Stomach smooth muscle (tissue), 2 donors: ENCODE data around the gene KIF12.

ENCODE experiments used
- H3K27ac ChIP-seq: one replicate; pipeline ENCODE4 v1.7.0; 2013; ENCODE audit warnings: mild to moderate bottlenecking, low read length, inconsistent platforms
- H3K27me3 ChIP-seq, 2 donors: one replicate each; pipeline ENCODE4 v1.7.0; 2013; ENCODE audit warnings: low read length in 2 of 2; ENCODE audit not compliant: insufficient read depth in 2 of 2, control insufficient read depth in 1 of 2
- H3K36me3 ChIP-seq, 2 donors: one replicate each; pipeline ENCODE4 v1.7.0; 2013; ENCODE audit warnings: low read length in 2 of 2; ENCODE audit not compliant: control insufficient read depth in 2 of 2, insufficient read depth in 2 of 2
- H3K4me1 ChIP-seq: one replicate; pipeline ENCODE4 v1.7.0; 2013; ENCODE audit warnings: low read length; ENCODE audit not compliant: control insufficient read depth, insufficient read depth
- H3K4me3 ChIP-seq, 2 donors: one replicate each; pipeline ENCODE4 v1.7.0; 2013; ENCODE audit warnings: low read length in 2 of 2
- H3K9ac ChIP-seq, 2 donors: one replicate each; pipeline ENCODE4 v1.7.0; 2013; ENCODE audit warnings: low read length in 2 of 2, mild to moderate bottlenecking in 1 of 2
- H3K9me3 ChIP-seq, 2 donors: one replicate each; pipeline ENCODE4 v1.7.0; 2013; ENCODE audit warnings: low read length in 2 of 2; ENCODE audit not compliant: control insufficient read depth in 2 of 2
- donor health status: healthy.
- donor health status: Pancreatic carcinoma.

The KIF12 gene

GRCh38 chr9:114098936-114099668 is at the start of gene KIF12:
Gene KIF12, minus strand, starts transcription at chr9:114099292. Its CDS starts 16 bp downstream, at chr9:114099276.
- H3K9ac ChIP-seq: no peak within 1 kb of the TSS
- no peak within 1 kb of the TSS for H3K27ac ChIP-seq
- H3K4me3 ChIP-seq: peak within 1 kb of the TSS in 1 of 2 donors; percentile 58
- H3K27me3 ChIP-seq: peaks cover 9 to 26% of the 10 kb centered on the region in 2 donors
- peaks cover 0 to 6% of the 10 kb centered on the region in 2 donors for H3K9me3 ChIP-seq
- no peaks in the 10 kb centered on the region for H3K36me3 ChIP-seq
- peaks cover 11% of the 10 kb centered on the region for H3K4me1 ChIP-seq

GRCh38 chr9:114146735-114147134 is 47.6 kb upstream of the KIF12 start:
- peaks cover 4 to 12% of the 10 kb centered on the region in 2 donors for H3K27me3 ChIP-seq
- no peak overlapping the region for H3K9ac ChIP-seq
- no peak overlapping the region for H3K27ac ChIP-seq
- H3K4me1 ChIP-seq: peaks cover 6% of the 10 kb centered on the region
- no peaks in the 10 kb centered on the region for H3K9me3 ChIP-seq
- H3K36me3 ChIP-seq: no peaks in the 10 kb centered on the region
- no peak overlapping the region for H3K4me3 ChIP-seq

- H3K9me3 ChIP-seq: no peaks in the 10 kb centered on the region
- peaks cover 0 to 5% of the 10 kb centered on the region in 2 donors for H3K27me3 ChIP-seq
- no peak overlapping the region for H3K9ac ChIP-seq
- H3K27ac ChIP-seq: no peak overlapping the region
- H3K4me3 ChIP-seq: no peak overlapping the region
- H3K4me1 ChIP-seq: peaks cover 17% of the 10 kb centered on the region
- H3K36me3 ChIP-seq: no peaks in the 10 kb centered on the region
Observed at GRCh38 chr9:114143234-114143633, 44.1 kb upstream of the KIF12 start.

- no peaks in the 10 kb centered on the region for H3K36me3 ChIP-seq
- H3K27me3 ChIP-seq: peaks cover 0 to 4% of the 10 kb centered on the region in 2 donors
- no peak overlapping the region for H3K9ac ChIP-seq
- H3K4me1 ChIP-seq: peaks cover 17% of the 10 kb centered on the region
- no peak overlapping the region for H3K27ac ChIP-seq
- no peak overlapping the region for H3K4me3 ChIP-seq
- H3K9me3 ChIP-seq: no peaks in the 10 kb centered on the region
Observed at GRCh38 chr9:114141553-114142402, 42.7 kb upstream of the KIF12 start.

GRCh38 chr9:114140850-114141249 is 41.8 kb upstream of the KIF12 start:
- no peaks in the 10 kb centered on the region for H3K36me3 ChIP-seq
- peaks cover 17% of the 10 kb centered on the region for H3K4me1 ChIP-seq
- H3K27ac ChIP-seq: no peak overlapping the region
- no peaks in the 10 kb centered on the region for H3K27me3 ChIP-seq
- no peaks in the 10 kb centered on the region for H3K9me3 ChIP-seq
- no peak overlapping the region for H3K4me3 ChIP-seq
- no peak overlapping the region for H3K9ac ChIP-seq

- Histone ChIP-seq H3K27ac (no peak overlapping the region), H3K36me3 (no peaks in the 10 kb centered on the region), H3K27me3 (no peaks in the 10 kb centered on the region), H3K9ac (no peak overlapping the region), H3K4me3 (no peak overlapping the region), H3K4me1 (peaks cover 17% of the 10 kb centered on the region), H3K9me3 (no peaks in the 10 kb centered on the region)
Observed at GRCh38 chr9:114140401-114140800, 41.3 kb upstream of the KIF12 start.

GRCh38 chr9:114139071-114139470 is 40.0 kb upstream of the KIF12 start:
- Histone ChIP-seq H3K4me3 (no peak overlapping the region), H3K27ac (no peak overlapping the region)

GRCh38 chr9:114138552-114138971 is 39.5 kb upstream of the KIF12 start:
- no peak overlapping the region for H3K27ac ChIP-seq
- peaks cover 17% of the 10 kb centered on the region for H3K4me1 ChIP-seq
- no peaks in the 10 kb centered on the region for H3K36me3 ChIP-seq
- no peaks in the 10 kb centered on the region for H3K27me3 ChIP-seq
- H3K9ac ChIP-seq: no peak overlapping the region
- no peak overlapping the region for H3K4me3 ChIP-seq
- H3K9me3 ChIP-seq: no peaks in the 10 kb centered on the region

More at GRCh38 chr9:114139071-114139470, 40.0 kb upstream of the KIF12 start:
- no peaks in the 10 kb centered on the region for H3K9me3 ChIP-seq
- no peaks in the 10 kb centered on the region for H3K36me3 ChIP-seq
- H3K4me1 ChIP-seq: peaks cover 17% of the 10 kb centered on the region
- H3K9ac ChIP-seq: no peak overlapping the region
- H3K27me3 ChIP-seq: no peaks in the 10 kb centered on the region

- no peak overlapping the region for H3K9ac ChIP-seq
- peaks cover 17% of the 10 kb centered on the region for H3K4me1 ChIP-seq
- H3K9me3 ChIP-seq: no peaks in the 10 kb centered on the region
- no peak overlapping the region for H3K27ac ChIP-seq
- H3K27me3 ChIP-seq: no peaks in the 10 kb centered on the region
- H3K4me3 ChIP-seq: no peak overlapping the region
- no peaks in the 10 kb centered on the region for H3K36me3 ChIP-seq
Observed at GRCh38 chr9:114137831-114138230, 38.7 kb upstream of the KIF12 start.

- Histone ChIP-seq H3K4me1 (no peaks in the 10 kb centered on the region), H3K36me3 (no peaks in the 10 kb centered on the region), H3K27ac (no peak overlapping the region)
Observed at GRCh38 chr9:114134827-114135396, 35.8 kb upstream of the KIF12 start.

More at GRCh38 chr9:114134827-114135396, 35.8 kb upstream of the KIF12 start:
- Histone ChIP-seq H3K4me3 (no peak overlapping the region), H3K27me3 (no peaks in the 10 kb centered on the region), H3K9ac (no peak overlapping the region), H3K9me3 (no peaks in the 10 kb centered on the region)
